Thoracic aorta (tissue), 2 donors: ENCODE data around the gene CARS1. TPM values are rescaled to one million over a fixed set of nuclear protein-coding genes. Genes with fewer than 3 reads are reported as not detected.
A peak's percentile ranks its signal among the peaks of the same experiment; 100 is the strongest.

Experiments used
- ATAC-seq: fragments of 150-250 bp; one replicate; pipeline ENCODE4 v1.8.0; 2017; ENCODE audit warnings: low read depth; ENCODE audit not compliant: insufficient number of reproducible peaks, low FRiP score
- DNase-seq: peaks from one replicate; pipeline ENCODE4 v3.0.0-alpha.2; 2020; ENCODE audit warnings: low spot score
- H3K27ac ChIP-seq, 2 donors: fragments of 200-600 bp; sonication (generic); 1 replicate in 1 of 2; 2 replicates in 1 of 2; pipeline ENCODE4 v1.5.1; 2016; ENCODE audit warnings: mild to moderate bottlenecking in 2 of 2, moderate library complexity in 2 of 2
- H3K27me3 ChIP-seq: fragments of 200-600 bp; sonication (generic); replicated peaks from 2 replicates; pipeline ENCODE4 v1.6.0; 2016; ENCODE audit warnings: mild to moderate bottlenecking; ENCODE audit not compliant: insufficient read depth
- H3K36me3 ChIP-seq: fragments of 200-600 bp; sonication (generic); one replicate; pipeline ENCODE4 v1.5.1; 2016
- H3K4me1 ChIP-seq, 2 donors: fragments of 200-600 bp; sonication (generic); 1 replicate in 1 of 2; 2 replicates in 1 of 2; pipeline versions ENCODE4 v1.5.1 to v1.6.0; 2016; ENCODE audit warnings: low read depth in 2 of 2, mild to moderate bottlenecking in 1 of 2; ENCODE audit not compliant: control insufficient read depth in 1 of 2
- H3K4me3 ChIP-seq: fragments of 200-600 bp; sonication (generic); 2 replicates; pipeline ENCODE4 v1.5.1; 2016; ENCODE audit warnings: mild to moderate bottlenecking
- H3K9me3 ChIP-seq: fragments of 200-600 bp; sonication (generic); 2 replicates; pipeline ENCODE4 v1.5.1; 2016
- total RNA-seq, 2 donors: library from RNA; depleted of rRNA; stranded (reverse); fragments of >200 nt; gene quantifications; one replicate each; pipeline versions ENCODE4 v1.1.0 to v1.2.3, GENCODE V29; 2016
- TF ChIP-seq, protein P1 (sequence below): fragments of 200-600 bp; sonication (generic); IDR thresholded peaks from one replicate; pipeline ENCODE4 v1.5.1; 2019; ENCODE audit warnings: antibody characterized with exemption

CARS1 gene
- total RNA-seq, 2 donors from 2014 or later, result 38.4 to 56.5 TPM

DNA sequence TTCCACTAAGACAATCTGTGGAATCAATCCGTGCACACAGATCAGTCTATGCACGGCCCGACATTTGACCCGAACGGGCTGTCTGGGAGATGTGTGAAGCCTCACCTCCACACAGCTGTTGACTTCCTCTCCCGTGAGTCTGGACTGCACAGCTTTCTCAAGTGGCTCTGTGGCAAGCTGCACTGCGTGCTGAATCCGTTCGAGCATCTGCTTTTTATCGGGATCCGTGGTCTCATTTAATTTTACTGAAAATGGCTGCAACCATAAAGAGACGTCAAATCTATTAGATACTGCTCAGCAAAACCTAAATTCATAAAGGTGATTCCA is 19.3 kb downstream of the CARS1 start:
- H3K9me3 ChIP-seq, result no peaks in the 10 kb centered on the region
- H3K27ac ChIP-seq, result no peak overlapping the region
- ATAC-seq (no peak), DNase-seq (no peak)
- H3K4me3 ChIP-seq, result no peak overlapping the region
- TF ChIP-seq, protein P1, sequence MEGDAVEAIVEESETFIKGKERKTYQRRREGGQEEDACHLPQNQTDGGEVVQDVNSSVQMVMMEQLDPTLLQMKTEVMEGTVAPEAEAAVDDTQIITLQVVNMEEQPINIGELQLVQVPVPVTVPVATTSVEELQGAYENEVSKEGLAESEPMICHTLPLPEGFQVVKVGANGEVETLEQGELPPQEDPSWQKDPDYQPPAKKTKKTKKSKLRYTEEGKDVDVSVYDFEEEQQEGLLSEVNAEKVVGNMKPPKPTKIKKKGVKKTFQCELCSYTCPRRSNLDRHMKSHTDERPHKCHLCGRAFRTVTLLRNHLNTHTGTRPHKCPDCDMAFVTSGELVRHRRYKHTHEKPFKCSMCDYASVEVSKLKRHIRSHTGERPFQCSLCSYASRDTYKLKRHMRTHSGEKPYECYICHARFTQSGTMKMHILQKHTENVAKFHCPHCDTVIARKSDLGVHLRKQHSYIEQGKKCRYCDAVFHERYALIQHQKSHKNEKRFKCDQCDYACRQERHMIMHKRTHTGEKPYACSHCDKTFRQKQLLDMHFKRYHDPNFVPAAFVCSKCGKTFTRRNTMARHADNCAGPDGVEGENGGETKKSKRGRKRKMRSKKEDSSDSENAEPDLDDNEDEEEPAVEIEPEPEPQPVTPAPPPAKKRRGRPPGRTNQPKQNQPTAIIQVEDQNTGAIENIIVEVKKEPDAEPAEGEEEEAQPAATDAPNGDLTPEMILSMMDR, result no peak
- H3K4me1 ChIP-seq, result peaks cover 6 to 11% of the 10 kb centered on the region in 2 donors
- H3K36me3 ChIP-seq, result peaks cover 37% of the 10 kb centered on the region
- no peaks in the 10 kb centered on the region for H3K27me3 ChIP-seq

DNA sequence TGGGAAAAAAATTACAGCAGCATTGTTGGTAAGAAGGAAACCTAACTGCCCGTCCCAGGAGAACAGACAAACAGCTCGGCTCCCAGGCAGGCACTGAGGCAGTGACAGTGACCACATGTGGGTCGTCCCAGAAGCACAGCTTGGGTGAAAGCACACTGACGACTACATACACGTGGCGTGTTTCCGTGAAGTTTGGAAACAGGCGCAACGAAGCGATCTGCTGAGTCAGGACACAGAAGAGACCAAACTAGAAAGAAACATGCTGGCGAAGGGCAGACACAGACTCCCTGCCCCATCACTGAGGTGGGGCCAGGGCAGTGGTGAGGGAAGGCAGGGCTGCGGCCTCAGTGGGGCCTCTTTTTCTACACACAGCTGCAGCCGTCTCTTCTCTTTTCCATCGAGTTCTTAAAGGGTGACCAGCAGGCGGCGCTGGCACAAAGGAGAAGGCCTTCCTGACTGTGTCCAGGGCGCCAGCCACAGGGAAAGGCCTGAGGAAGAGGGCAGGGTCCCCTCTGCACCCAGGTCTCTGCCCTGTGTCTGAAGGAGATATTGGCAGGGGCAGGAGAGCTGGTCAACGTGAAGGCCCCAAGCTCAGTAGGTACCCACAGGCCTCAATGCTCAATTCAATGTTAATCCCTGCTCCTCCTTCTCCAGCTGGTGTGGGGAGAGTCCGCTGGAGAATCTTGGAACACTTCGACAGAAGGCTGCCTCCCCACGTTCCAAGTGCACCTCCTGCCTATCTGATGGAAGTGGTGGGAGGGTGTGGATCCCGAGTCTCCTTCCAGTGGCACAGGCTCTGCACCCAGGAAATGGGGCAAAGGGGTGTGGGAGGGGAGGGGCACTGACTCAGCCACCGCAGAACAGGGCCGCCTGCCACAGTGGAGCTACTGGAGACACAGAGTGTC is 19.9 kb downstream of the CARS1 start:
- Histone ChIP-seq H3K27me3 (no peaks in the 10 kb centered on the region), H3K36me3 (peaks cover 37% of the 10 kb centered on the region), H3K27ac (no peak overlapping the region), H3K4me1 (peaks cover 0 to 5% of the 10 kb centered on the region in 2 donors), H3K9me3 (no peaks in the 10 kb centered on the region), H3K4me3 (no peak overlapping the region)
- DNase-seq, result peak; percentile 58
- TF ChIP-seq, protein P1, result peak; percentile 82
- no peak for ATAC-seq

DNA sequence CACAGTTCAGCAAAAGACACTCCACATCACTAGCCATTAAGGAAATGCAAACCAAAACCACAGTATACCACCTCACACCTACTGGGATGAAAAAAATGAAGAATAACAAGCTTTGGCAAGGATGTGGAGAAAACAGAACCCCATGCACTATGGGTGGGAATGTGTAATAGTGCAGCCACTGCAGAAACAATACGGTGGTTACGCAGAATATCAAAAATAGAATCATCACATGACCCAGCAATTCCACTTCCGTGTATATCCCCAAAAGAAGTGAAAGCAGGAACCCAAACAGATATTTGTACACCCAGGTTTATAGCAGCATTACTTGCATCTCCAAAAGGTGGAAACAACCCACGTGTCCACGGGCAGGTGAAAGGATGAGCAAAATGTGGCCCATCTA is 20.8 kb downstream of the CARS1 start:
- no peak for ATAC-seq

DNA sequence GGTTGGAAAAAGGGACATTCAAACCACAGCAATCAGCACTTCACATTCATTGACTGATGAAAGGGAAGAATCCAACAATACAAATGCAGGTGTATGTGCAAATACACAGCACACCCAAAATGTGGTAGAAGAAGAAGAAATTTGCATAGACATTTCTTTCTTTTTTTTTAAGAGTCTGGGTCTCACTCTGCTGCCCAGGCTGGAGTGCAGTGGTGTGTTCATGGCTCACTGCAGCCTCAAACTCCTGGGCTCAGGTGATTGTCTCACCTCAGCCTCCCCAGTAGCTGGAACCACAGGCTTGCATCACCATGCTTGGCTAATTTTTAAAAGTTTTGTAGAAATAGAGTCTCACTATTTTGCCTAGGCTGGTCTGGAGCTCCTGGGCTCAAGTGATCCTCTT is 21.9 kb downstream of the CARS1 start:
- TF ChIP-seq, protein P1, result no peak
- no peaks in the 10 kb centered on the region for H3K9me3 ChIP-seq
- H3K4me3 ChIP-seq, result no peak overlapping the region
- H3K27ac ChIP-seq, result no peak overlapping the region
- DNase-seq, result no peak
- ATAC-seq, result no peak
- H3K4me1 ChIP-seq, result peaks cover 0 to under 1% of the 10 kb centered on the region in 2 donors
- no peaks in the 10 kb centered on the region for H3K27me3 ChIP-seq
- peaks cover 41% of the 10 kb centered on the region for H3K36me3 ChIP-seq

More for the DNA sequence above, 20.8 kb downstream of the CARS1 start:
- Histone ChIP-seq H3K27me3 (no peaks in the 10 kb centered on the region), H3K4me3 (no peak overlapping the region), H3K36me3 (peaks cover 37% of the 10 kb centered on the region), H3K4me1 (no peaks in the 10 kb centered on the region), H3K9me3 (no peaks in the 10 kb centered on the region), H3K27ac (no peak overlapping the region)
- DNase-seq, result no peak
- TF ChIP-seq, protein P1, result no peak

DNA sequence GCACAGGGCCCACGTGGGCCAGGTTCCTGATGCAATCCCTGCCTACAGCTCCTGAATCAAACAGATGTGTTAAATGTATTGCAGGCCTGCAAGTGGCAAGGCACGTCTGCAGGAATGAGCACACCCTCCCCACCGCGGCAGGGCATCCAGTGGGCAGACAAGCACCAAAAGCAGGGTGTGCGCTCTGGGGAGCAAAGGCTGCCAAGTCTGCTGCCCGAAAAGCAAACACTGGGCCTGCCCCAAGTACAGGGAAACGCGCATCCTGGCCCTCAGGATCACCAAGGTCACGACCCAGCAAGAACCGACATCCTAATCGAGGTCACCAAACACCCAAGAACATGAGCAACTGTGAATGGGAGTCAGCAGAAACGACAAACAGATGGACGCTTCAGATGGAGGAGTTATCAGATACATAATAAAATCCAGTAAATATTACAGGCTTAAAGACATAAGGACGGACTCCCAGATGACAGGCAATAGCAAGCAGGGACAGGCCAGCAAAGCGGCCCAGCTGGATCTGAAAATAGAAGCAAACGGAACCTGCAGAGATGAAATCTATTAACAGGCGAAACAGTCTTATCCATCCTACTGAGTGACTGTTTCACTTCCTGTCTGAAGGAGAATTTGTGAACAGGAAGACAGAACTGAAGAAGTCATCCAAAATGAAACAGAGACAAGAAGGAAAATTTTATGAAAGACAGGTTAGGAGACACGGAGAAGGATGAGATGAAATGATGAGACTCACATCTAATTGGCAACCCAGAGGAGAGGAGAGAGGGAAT is 26.7 kb downstream of the CARS1 start:
- peaks cover 33% of the 10 kb centered on the region for H3K36me3 ChIP-seq
- TF ChIP-seq, protein P1, result no peak
- no peak overlapping the region for H3K27ac ChIP-seq
- no peaks in the 10 kb centered on the region for H3K27me3 ChIP-seq
- peaks cover 0 to 3% of the 10 kb centered on the region in 2 donors for H3K4me1 ChIP-seq
- H3K4me3 ChIP-seq, result no peak overlapping the region
- no peaks in the 10 kb centered on the region for H3K9me3 ChIP-seq
- ATAC-seq, result no peak
- DNase-seq, result no peak
